ENCODE measurements around the gene CLMN. TPM values are rescaled to one million over a fixed set of nuclear protein-coding genes. Genes with fewer than 3 reads are reported as not detected.
A peak's percentile ranks its signal among the peaks of the same experiment; 100 is the strongest.

The CLMN gene
- total and polyA plus RNA-seq, 10 of the 15 experiments (the other 5 are each of a cell fraction or from before 2014, with no cell fraction given) = 7.8 to 49.3 (median 18.5) TPM

DNA sequence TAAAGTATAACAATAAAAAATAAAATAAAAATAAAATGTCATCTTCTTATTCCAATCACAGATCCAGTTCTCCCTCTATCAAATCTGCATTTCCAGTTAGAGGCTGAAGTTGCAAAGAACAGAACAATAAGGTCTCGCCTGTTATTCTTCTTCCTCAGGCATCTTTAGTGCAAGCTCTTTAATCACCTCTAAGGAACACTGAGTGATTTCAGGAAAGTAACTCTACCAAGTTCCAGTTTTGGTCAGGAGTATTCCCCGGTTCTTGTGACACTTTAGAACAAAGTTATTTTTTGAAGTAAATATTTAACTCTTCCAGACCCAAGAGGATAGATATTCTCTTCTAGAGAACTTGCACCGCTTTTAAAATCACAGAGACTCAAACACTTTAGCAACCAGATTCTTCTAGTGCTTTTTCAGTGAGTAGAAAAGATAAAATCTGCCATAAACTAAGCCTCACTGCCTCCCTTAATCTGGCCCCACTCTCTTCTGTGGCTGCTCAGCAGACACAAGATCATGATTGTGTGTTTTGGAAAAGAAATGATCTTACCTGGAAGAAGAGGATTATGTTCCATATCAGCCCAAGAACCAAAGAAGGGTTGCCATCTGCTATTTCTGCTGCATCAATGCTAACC is 104.5 kb downstream of the CLMN start (continued):
- TF ChIP-seq JUND (IDR thresholded peaks at IDR 0.05; ENCODE audit: low read depth, low read length) = no peak
- TF ChIP-seq SMAD1 (IDR thresholded peaks at IDR 0.05; ENCODE audit: low read depth, partially characterized antibody) = no peak
- no peak for TF ChIP-seq ZNF217 (IDR thresholded peaks at IDR 0.05)
- TF ChIP-seq, protein P1, sequence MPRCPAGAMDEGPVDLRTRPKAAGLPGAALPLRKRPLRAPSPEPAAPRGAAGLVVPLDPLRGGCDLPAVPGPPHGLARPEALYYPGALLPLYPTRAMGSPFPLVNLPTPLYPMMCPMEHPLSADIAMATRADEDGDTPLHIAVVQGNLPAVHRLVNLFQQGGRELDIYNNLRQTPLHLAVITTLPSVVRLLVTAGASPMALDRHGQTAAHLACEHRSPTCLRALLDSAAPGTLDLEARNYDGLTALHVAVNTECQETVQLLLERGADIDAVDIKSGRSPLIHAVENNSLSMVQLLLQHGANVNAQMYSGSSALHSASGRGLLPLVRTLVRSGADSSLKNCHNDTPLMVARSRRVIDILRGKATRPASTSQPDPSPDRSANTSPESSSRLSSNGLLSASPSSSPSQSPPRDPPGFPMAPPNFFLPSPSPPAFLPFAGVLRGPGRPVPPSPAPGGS (IDR thresholded peaks at IDR 0.05; ENCODE audit: borderline replicate concordance, insufficient read depth, low read depth, low read length, poor library complexity, severe bottlenecking) = no peak
- peak; percentile 57; the same call in 1 of the 2 replicates for TF ChIP-seq ZNF592 (IDR thresholded peaks at IDR 0.05)
- no peak for TF ChIP-seq KLF5 (IDR thresholded peaks at IDR 0.05; ENCODE audit: partially characterized antibody)
- TF ChIP-seq JUNB (IDR thresholded peaks at IDR 0.05) = peak; percentile 72
- TF ChIP-seq LARP7 (IDR thresholded peaks at IDR 0.05) = no peak
- no peak for TF ChIP-seq SIN3A (IDR thresholded peaks at IDR 0.05; ENCODE audit: low read depth, low read length)
- 0 out of 2 replicates have a peak, but pooled peaks have one; percentile 34 for TF ChIP-seq BCL11A (IDR thresholded peaks at IDR 0.05; ENCODE audit: low read depth, low read length)
- TF ChIP-seq, protein P2, sequence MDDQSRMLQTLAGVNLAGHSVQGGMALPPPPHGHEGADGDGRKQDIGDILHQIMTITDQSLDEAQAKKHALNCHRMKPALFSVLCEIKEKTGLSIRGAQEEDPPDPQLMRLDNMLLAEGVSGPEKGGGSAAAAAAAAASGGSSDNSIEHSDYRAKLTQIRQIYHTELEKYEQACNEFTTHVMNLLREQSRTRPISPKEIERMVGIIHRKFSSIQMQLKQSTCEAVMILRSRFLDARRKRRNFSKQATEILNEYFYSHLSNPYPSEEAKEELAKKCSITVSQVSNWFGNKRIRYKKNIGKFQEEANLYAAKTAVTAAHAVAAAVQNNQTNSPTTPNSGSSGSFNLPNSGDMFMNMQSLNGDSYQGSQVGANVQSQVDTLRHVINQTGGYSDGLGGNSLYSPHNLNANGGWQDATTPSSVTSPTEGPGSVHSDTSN (IDR thresholded peaks at IDR 0.05; ENCODE audit: insufficient replicate concordance, low read depth, low read length) = no peak
- TF ChIP-seq ZBTB33 (IDR thresholded peaks at IDR 0.05) = no peak
- TF ChIP-seq TCF7 (IDR thresholded peaks at IDR 0.05; ENCODE audit: borderline replicate concordance) = no peak
- TF ChIP-seq POLR2A (IDR thresholded peaks at IDR 0.05; ENCODE audit: low read depth, low read length) = no peak
- no peak for TF ChIP-seq ZSCAN29 (IDR thresholded peaks at IDR 0.05)
- TF ChIP-seq HCFC1 (IDR thresholded peaks at IDR 0.05; ENCODE audit: low read length) = no peak
- TF ChIP-seq YBX1 (IDR thresholded peaks at IDR 0.05) = no peak
- TF ChIP-seq BRCA1 (IDR thresholded peaks at IDR 0.05; ENCODE audit: low read depth, low read length) = no peak
- TF ChIP-seq REST (IDR thresholded peaks at IDR 0.05; ENCODE audit: low read depth, low read length) = no peak

All from GM12878 (cell line).